Body of pancreas (tissue), 4 donors: Measurements from ENCODE around the gene PKP4. TPM values are rescaled to one million over a fixed set of nuclear protein-coding genes. Genes with fewer than 3 reads are reported as not detected.

Experiments used
- ATAC-seq: fragments of 150-250 bp; one replicate; pipeline ENCODE4 v1.9.1; 2016
- DNase-seq, 4 donors: peaks; one replicate each; pipeline ENCODE4 v3.0.0-alpha.2; 2019
- H3K27ac ChIP-seq, 4 donors: fragments of 200-600 bp; sonication (generic); 1 replicate in 3 of 4; 2 replicates in 1 of 4; pipeline versions ENCODE4 v1.5.1 to v1.6.1; 2016 to 2019; ENCODE audit warnings: mild to moderate bottlenecking in 1 of 4, mixed read lengths in 1 of 4, moderate library complexity in 1 of 4
- H3K27me3 ChIP-seq, 2 donors: fragments of 200-600 bp; sonication (generic); one replicate each; pipeline ENCODE4 v1.6.0; 2016; ENCODE audit warnings: mild to moderate bottlenecking in 1 of 2
- H3K36me3 ChIP-seq, 2 donors: fragments of 200-600 bp; sonication (generic); replicated peaks in 1 of 2; 2 replicates each; pipeline ENCODE4 v1.5.1; 2016; ENCODE audit warnings: low read depth in 2 of 2; ENCODE audit not compliant: insufficient read depth in 1 of 2
- H3K4me1 ChIP-seq: fragments of 200-600 bp; sonication (generic); one replicate; pipeline ENCODE4 v1.6.0; 2016
- H3K4me3 ChIP-seq, 2 donors: fragments of 200-600 bp; sonication (generic); 1 replicate in 1 of 2; 2 replicates in 1 of 2; pipeline ENCODE4 v1.5.1; 2016 to 2019
- H3K9me3 ChIP-seq, 3 donors: fragments of 200-600 bp; sonication (generic); 1 replicate in 2 of 3; 2 replicates in 1 of 3; pipeline ENCODE4 v1.5.1; 2016
- CTCF ChIP-seq, 7 experiments: fragments of 450-650 bp in 4 of 7; fragments of 200-600 bp in 3 of 7; sonication (generic) in 3 of 7; IDR thresholded peaks; one replicate each; pipeline ENCODE4 v1.5.1; 2016 to 2019; ENCODE audit warnings: antibody characterized with exemption in 7 of 7
- POLR2A ChIP-seq, 3 donors: fragments of 450-650 bp; IDR thresholded peaks; one replicate each; pipeline ENCODE4 v1.6.1; 2016; ENCODE audit warnings: antibody characterized with exemption in 3 of 3, mild to moderate bottlenecking in 2 of 3
- WGBS, 2 donors: methylation state at CpG; one replicate each; pipeline ENCODE4 v1.1.5; 2017; 5-methylcytosine and 5-hydroxymethylcytosine counted together
- intact Hi-C: fragments of 100-400 bp; cut with DNase I; formaldehyde crosslinking; loops from one replicate; pipeline ENCODE4 v1.15.1; 2023
- total RNA-seq, 2 donors: library from RNA; depleted of rRNA; stranded (reverse); fragments of >200 nt; gene quantifications; one replicate each; pipeline ENCODE4 v1.1.0, GENCODE V29; 2016

Gene PKP4
- total RNA-seq, 2 donors from 2014 or later: 36.3 to 50.1 TPM

- WGBS, 2 donors: 66 to 69% methylated on average over 4 of the region's 4 CpGs
- intact Hi-C loops: no loop called here
- H3K9me3 ChIP-seq: no peaks in the 10 kb centered on the region
- no peak for TF ChIP-seq POLR2A (IDR thresholded peaks at IDR 0.05)
- no peak for TF ChIP-seq CTCF (IDR thresholded peaks at IDR 0.05)
- H3K4me1 ChIP-seq: peaks cover 3% of the 10 kb centered on the region
- H3K27me3 ChIP-seq: no peaks in the 10 kb centered on the region
- no peak for DNase-seq
- H3K4me3 ChIP-seq: no peak overlapping the region
- H3K27ac ChIP-seq: no peak overlapping the region
- ATAC-seq: peak; percentile 38
- peaks cover 0 to 6% of the 10 kb centered on the region in 2 donors for H3K36me3 ChIP-seq
These were observed 210.8 kb downstream of the PKP4 start for GRCh38 chr2:158667586-158667985.

GRCh38 chr2:158668001-158668765 lies 211.4 kb downstream of the PKP4 start:
- no peak overlapping the region for H3K4me3 ChIP-seq
- H3K9me3 ChIP-seq: no peaks in the 10 kb centered on the region
- H3K27me3 ChIP-seq: no peaks in the 10 kb centered on the region
- H3K27ac ChIP-seq: no peak overlapping the region
- ATAC-seq (no peak), DNase-seq (no peak)
- H3K4me1 ChIP-seq: peaks cover 3% of the 10 kb centered on the region
- TF ChIP-seq CTCF (IDR thresholded peaks at IDR 0.05): no peak
- no peak for TF ChIP-seq POLR2A (IDR thresholded peaks at IDR 0.05)
- intact Hi-C loops: no loop called here
- 69 to 75% methylated on average over 5 of the region's 5 CpGs for WGBS, 2 donors
- peaks cover 0 to 6% of the 10 kb centered on the region in 2 donors for H3K36me3 ChIP-seq

DNA sequence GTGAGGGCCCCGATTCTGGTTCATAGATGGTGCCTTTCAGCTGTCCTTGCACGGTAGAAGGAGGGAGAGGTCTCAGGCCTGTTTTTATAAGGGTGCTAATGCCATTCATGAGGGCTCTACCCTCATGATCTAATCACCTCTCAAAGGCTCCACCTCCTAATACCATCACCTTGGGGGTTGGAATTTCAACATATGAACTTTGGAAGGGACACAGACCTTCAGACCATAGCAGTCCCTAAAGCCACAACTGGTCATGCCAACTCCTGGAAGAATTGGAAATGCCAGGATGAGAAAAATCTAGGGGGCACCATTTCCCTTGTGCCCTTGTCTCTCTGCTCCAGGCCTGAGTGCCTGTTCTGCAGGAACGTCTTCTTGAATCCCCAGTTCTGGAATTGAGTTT lies 213.5 kb downstream of the PKP4 start:
- DNase-seq: no peak
- Histone ChIP-seq H3K9me3 (no peaks in the 10 kb centered on the region), H3K36me3 (peaks cover 0 to 4% of the 10 kb centered on the region in 2 donors), H3K4me3 (no peak overlapping the region), H3K27ac (no peak overlapping the region), H3K4me1 (peaks cover 3% of the 10 kb centered on the region), H3K27me3 (no peaks in the 10 kb centered on the region)
- intact Hi-C loops: no loop called here
- no peak for TF ChIP-seq CTCF (IDR thresholded peaks at IDR 0.05)
- 96 to 97% methylated on average over 3 of the region's 3 CpGs for WGBS, 2 donors
- ATAC-seq: no peak

DNA sequence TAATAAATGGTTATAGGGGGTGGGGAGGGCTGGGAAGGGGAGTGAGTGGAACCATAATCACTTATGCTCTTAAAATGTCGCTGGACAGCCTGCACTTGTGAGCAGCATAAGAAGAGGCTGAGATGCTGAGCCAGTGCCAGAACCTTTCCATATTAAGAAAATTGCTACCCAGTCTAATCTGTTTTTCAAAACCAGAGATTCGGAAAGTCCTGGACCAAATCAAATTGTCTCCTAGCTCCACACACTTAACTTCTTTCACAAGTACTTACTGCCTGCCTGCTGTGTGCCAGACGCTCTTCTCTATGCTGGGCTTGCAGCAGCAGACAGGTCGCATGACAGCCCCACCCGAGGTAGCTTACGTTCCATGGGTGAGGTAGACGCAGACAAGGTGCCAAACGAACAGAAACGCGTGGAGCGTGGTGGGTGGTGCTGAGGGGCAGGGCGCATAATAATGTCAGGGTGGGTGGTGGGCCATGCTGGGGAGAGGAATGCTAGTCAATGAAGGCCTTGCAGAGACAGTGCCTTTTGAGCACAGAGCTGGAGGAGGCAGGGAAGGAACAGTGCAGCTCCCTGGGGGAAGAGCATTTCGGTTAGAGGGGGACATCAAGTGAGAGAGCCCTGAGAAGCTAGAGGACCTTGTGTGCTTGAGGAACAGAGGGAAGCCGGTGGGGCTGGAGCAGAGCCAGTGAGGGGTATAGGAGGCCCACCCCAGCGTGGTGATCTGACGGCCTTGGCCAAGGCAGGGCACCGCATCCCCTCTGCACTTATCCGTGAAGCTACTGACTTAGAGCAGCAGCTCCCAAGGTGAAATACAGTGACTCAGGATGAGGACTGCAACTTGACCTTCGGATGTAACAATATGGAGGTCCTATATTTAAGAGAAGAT lies 214.9 kb downstream of the PKP4 start:
- 90 to 95% methylated on average over 19 of the region's 19 CpGs for WGBS, 2 donors
- no peak overlapping the region for H3K27ac ChIP-seq
- no peak for TF ChIP-seq CTCF (IDR thresholded peaks at IDR 0.05)
- no peak for TF ChIP-seq POLR2A (IDR thresholded peaks at IDR 0.05)
- intact Hi-C loops: no loop called here
- H3K4me1 ChIP-seq: peaks cover 3% of the 10 kb centered on the region
- H3K4me3 ChIP-seq: no peak overlapping the region
- H3K36me3 ChIP-seq: peaks cover 0 to 4% of the 10 kb centered on the region in 2 donors
- H3K27me3 ChIP-seq: no peaks in the 10 kb centered on the region
- DNase-seq (no peak), ATAC-seq (no peak)
- H3K9me3 ChIP-seq: no peaks in the 10 kb centered on the region
